ENCODE measurements around the gene ZAP70. TPM values are rescaled to one million over a fixed set of nuclear protein-coding genes. Genes with fewer than 3 reads are reported as not detected.

ZAP70 gene
- total and polyA plus RNA-seq, 9 donors, result 0.45 to 2.0 (median 0.75) TPM

DNA sequence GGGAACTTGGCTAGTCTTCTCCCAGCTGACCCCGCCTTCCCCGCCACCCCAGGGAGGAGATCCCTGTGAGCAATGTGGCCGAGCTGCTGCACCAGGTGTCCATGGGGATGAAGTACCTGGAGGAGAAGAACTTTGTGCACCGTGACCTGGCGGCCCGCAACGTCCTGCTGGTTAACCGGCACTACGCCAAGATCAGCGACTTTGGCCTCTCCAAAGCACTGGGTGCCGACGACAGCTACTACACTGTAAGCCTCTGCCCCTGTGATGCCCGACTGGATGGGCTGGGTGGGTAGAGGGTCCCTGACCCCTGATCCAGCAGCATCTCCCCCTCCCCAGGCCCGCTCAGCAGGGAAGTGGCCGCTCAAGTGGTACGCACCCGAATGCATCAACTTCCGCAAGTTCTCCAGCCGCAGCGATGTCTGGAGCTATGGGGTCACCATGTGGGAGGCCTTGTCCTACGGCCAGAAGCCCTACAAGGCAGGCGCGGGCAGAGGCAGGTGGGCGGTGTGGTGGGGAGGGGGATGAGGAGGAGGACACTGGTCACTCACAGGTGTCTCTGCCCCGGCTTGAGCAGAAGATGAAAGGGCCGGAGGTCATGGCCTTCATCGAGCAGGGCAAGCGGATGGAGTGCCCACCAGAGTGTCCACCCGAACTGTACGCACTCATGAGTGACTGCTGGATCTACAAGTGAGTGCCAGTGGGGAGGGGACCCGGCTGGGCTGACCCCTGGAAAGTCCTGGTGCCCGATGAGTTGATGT lies 24.2 kb downstream of the ZAP70 start:
- Histone ChIP-seq H3K36me3 (no peaks in the 10 kb centered on the region), H3K27me3 (no peaks in the 10 kb centered on the region), H3K4me3 (no peak overlapping the region), H3K9me3 (no peaks in the 10 kb centered on the region), H3K27ac (no peak overlapping the region), H3K4me1 (ENCODE audit: insufficient read depth) (no peaks in the 10 kb centered on the region)
- no peak for DNase-seq
- TF ChIP-seq CTCF (IDR thresholded peaks at IDR 0.05) (no peak), POLR2A (IDR thresholded peaks at IDR 0.05) (no peak), EP300 (IDR thresholded peaks at IDR 0.05) (no peak)
- 90 to 94% (median 92%) methylated on average over 31 to 32 of the region's 32 CpGs for WGBS, 3 donors
- intact Hi-C loops (cut with DNase I), result no loop called here

GRCh38 chr2:97738179-97739019 lies 25.0 kb downstream of the ZAP70 start:
- intact Hi-C loops (cut with DNase I), result no loop called here
- TF ChIP-seq POLR2A (IDR thresholded peaks at IDR 0.05), result no peak
- no peak for TF ChIP-seq EP300 (IDR thresholded peaks at IDR 0.05)
- TF ChIP-seq CTCF (IDR thresholded peaks at IDR 0.05), result no peak
- Histone ChIP-seq H3K4me3 (no peak overlapping the region), H3K9me3 (no peaks in the 10 kb centered on the region), H3K36me3 (no peaks in the 10 kb centered on the region), H3K27ac (no peak overlapping the region), H3K4me1 (ENCODE audit: insufficient read depth) (no peaks in the 10 kb centered on the region), H3K27me3 (no peaks in the 10 kb centered on the region)
- WGBS, 3 donors, result 96 to 97% (median 96%) methylated on average over 9 of the region's 9 CpGs
- no peak for DNase-seq

GRCh38 chr2:97739020-97739892 lies 25.9 kb downstream of the ZAP70 start:
- Histone ChIP-seq H3K4me3 (no peak overlapping the region), H3K27me3 (no peaks in the 10 kb centered on the region), H3K9me3 (no peaks in the 10 kb centered on the region), H3K27ac (no peak overlapping the region), H3K36me3 (no peaks in the 10 kb centered on the region), H3K4me1 (ENCODE audit: insufficient read depth) (no peaks in the 10 kb centered on the region)
- intact Hi-C loops (cut with DNase I), result no loop called here
- WGBS, 3 donors, result 84 to 87% (median 86%) methylated on average over 21 to 23 of the region's 23 CpGs
- DNase-seq, result no peak
- TF ChIP-seq EP300 (IDR thresholded peaks at IDR 0.05) (no peak), CTCF (IDR thresholded peaks at IDR 0.05) (no peak), POLR2A (IDR thresholded peaks at IDR 0.05) (no peak)

GRCh38 chr2:97739893-97740245 lies 26.5 kb downstream of the ZAP70 start:
- no peak for DNase-seq
- WGBS, 3 donors, result 78 to 81% (median 81%) methylated on average over 5 of the region's 5 CpGs
- H3K4me3 ChIP-seq, result no peak overlapping the region
- H3K9me3 ChIP-seq, result no peaks in the 10 kb centered on the region
- no peaks in the 10 kb centered on the region for H3K4me1 ChIP-seq (ENCODE audit: insufficient read depth)
- no peaks in the 10 kb centered on the region for H3K27me3 ChIP-seq
- TF ChIP-seq CTCF (IDR thresholded peaks at IDR 0.05), result no peak
- TF ChIP-seq EP300 (IDR thresholded peaks at IDR 0.05), result no peak
- no peak for TF ChIP-seq POLR2A (IDR thresholded peaks at IDR 0.05)
- intact Hi-C loops (cut with DNase I), result no loop called here
- H3K27ac ChIP-seq, result no peak overlapping the region
- no peaks in the 10 kb centered on the region for H3K36me3 ChIP-seq

Measured in ovary (tissue), 9 donors.